Right forelimb (tissue), 1 donor: Measurements from ENCODE around the gene ANKRD35.
A peak's percentile ranks its signal among the peaks of the same experiment; 100 is the strongest.

Experiments used
- DNase-seq: peaks from one replicate; pipeline ENCODE4 v3.0.0-alpha.2; 2018

Gene ANKRD35

GRCh38 chr1:145892486-145893087 lies 6.9 kb upstream of the ANKRD35 start:
- DNase-seq: no peak

- peak; percentile 97 for DNase-seq
These were observed 6.2 kb upstream of the ANKRD35 start for GRCh38 chr1:145891587-145892485.

- no peak for DNase-seq
These were observed 5.5 kb upstream of the ANKRD35 start for GRCh38 chr1:145891143-145891542.

DNA sequence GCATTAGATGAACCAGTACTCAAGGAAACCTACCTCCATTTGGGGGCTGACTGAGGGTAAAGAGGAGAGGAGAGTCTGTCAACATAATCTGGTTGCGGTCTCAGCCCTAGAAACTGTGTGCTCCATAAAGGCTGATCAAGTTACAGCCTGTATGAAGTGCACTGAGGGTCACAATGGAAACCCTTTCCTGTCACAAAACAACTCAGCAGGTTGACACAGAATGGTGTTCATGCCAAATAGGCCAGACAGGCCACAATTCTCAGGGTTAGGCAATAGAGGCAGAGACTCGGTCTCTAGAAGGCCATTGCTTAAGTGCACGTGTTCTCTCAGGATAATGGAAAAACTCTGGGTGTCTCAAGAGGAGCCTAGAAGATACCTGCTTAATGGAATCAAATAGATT lies 4.1 kb upstream of the ANKRD35 start:
- no peak for DNase-seq

DNA sequence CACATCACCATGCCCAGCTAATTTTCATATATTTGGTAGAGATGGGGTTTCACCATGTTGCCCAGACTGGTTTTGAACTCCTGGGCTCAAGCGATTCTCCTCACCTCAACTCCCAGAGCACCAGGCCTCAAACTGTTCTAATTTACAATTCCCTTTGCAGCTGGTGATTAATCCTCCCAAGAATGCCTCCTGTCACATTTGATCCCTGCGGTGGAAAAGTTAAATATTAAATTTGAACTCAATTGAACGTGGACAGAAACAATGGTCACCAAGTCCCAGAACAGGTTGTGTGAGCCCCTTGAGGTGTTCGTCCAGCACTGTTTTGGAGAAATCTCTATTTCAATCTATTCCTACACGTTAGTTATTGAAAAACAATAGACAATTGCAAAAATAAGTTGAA lies 2.0 kb upstream of the ANKRD35 start:
- DNase-seq: no peak

DNA sequence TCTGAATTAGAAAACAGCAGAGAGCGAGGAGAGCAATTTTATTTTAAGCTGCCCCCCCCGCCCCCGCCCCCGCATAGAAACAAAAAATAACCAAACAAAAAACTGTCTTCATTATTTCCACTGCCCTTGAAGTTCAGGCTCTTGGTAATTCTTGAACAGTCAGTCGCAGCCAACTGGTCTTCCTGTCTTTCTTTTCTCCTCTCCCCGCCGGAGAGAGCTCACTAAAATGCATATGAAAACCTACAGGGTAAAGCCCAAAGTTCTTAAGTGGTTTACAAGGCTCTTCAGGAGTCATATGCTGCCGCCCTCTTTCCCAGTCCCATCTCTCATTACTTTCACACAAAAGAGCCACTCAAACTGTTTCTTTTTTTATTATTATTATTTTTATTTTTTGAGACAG lies 1.1 kb upstream of the ANKRD35 start:
- no peak for DNase-seq

- no peak for DNase-seq
These were observed 724 bp upstream of the ANKRD35 start for GRCh38 chr1:145886390-145886789.

- DNase-seq: no peak
These were observed 991 bp downstream of the ANKRD35 start for GRCh38 chr1:145884675-145885074.

- no peak for DNase-seq
These were observed 5.9 kb downstream of the ANKRD35 start for GRCh38 chr1:145879775-145880174.

DNA sequence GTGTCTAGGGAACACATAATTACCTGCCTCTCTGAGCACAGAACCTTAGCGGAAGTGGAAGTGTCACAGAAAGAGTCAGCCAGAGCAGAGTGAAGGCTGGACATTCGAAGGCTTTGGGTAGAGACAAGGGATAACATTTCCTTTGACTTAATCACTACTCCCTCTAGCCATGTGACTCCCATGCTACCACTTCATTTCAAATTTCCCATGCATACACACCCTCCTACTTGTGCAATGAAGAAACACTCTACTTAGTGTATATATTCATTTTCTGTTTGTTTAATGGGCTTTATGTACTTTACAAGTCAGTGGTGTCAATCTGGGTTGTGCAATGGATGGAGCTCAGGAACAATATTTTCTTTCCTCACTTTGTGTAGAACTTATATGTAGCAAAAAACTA lies 6.9 kb downstream of the ANKRD35 start:
- no peak for DNase-seq

DNA sequence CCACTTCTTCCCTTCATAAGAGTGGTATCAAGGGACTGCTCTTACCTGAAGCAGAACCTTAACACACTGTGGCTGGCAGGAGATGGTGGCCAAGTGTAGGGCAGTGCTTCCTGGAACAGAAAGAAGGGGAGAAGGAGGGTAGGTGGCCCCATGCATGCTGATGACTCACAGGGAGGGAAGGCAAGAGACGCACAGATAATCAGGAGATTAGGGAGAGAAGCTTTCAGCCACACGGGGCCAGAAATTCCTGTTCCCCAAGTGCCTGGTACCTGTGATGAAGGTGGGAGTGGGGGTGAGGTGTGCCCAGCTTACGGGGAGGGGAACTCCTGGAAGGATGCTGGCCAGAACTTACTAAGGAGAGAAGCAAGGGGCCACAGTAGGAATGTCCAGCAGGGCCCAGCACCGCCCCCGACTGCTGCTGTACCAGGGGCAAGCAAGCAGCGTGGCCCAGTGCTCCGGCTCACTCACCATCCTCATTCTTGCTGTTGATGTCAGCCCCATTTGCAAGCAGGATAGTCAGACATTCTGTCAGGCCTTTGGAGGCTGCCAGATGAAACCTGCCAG lies 7.7 kb downstream of the ANKRD35 start:
- DNase-seq: no peak

- no peak for DNase-seq
These were observed 11.0 kb downstream of the ANKRD35 start for GRCh38 chr1:145874646-145875045.

DNA sequence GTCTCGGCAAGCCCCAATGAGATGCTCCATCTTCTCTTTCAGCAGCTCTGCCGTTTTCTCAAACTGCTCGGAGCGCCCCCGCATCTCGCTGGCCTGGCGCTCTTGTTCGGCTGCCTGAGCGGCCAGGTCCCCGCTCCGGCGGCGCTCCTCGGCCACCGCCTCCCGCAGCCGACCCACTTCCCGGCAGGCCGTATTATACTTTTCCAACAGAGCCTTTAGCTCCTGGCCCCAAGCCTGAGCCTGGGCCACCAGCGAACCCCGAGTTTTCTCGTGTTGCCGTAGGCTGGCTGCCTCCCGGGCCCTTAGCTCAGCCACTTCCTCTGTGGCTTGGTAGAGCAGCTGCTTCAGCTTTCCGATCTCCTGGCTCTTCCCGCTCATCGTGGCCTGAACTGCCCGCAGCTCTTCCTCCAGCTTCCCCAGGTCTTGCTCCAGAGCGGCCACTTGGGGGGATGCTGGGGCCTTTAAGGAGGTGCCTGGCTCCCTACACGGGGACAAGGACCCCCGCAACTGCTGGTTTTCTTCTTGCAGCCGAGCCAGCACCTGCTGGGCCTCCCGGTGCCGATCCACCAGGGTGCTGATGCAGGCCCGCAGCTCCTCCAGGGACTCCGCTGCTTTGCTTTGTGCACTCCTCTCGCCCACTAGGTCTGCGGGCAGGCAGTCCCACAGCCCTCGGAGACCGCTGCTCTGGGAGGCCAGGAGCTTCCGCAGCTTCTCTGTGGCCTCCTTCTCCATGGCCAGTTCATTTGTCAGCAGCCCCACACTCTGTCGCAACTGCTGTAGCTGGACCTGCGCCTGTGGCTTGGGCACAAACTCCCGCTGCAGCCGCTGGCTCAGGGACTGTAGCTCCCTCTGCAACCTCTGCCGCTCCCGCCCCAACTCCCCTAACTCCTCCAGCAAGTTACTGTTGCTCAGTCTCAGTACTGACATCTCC lies 13.4 kb downstream of the ANKRD35 start:
- peak; percentile 77 for DNase-seq

GRCh38 chr1:145868232-145868631 lies 17.4 kb downstream of the ANKRD35 start:
- no peak for DNase-seq

- peak; percentile 85 for DNase-seq
These were observed 22.2 kb downstream of the ANKRD35 start for GRCh38 chr1:145863282-145864018.

- peak; percentile 92 for DNase-seq
These were observed 26.1 kb downstream of the ANKRD35 start for GRCh38 chr1:145859491-145860023.

- DNase-seq: peak; percentile 98
These were observed 26.7 kb downstream of the ANKRD35 start, which contains the start of gene PIAS3 for GRCh38 chr1:145858901-145859490. Gene PIAS3, minus strand, starts transcription at chr1:145859081. Its CDS starts 91 bp downstream, at chr1:145858990.

GRCh38 chr1:145858238-145858900 lies 27.3 kb downstream of the ANKRD35 start:
- no peak for DNase-seq

- DNase-seq: no peak
These were observed 28.5 kb downstream of the ANKRD35 start for GRCh38 chr1:145857170-145857569.

- DNase-seq: no peak
These were observed 30.2 kb downstream of the ANKRD35 start for GRCh38 chr1:145855426-145855948.
